ENCODE measurements around the gene HTD2.

The HTD2 gene

DNA sequence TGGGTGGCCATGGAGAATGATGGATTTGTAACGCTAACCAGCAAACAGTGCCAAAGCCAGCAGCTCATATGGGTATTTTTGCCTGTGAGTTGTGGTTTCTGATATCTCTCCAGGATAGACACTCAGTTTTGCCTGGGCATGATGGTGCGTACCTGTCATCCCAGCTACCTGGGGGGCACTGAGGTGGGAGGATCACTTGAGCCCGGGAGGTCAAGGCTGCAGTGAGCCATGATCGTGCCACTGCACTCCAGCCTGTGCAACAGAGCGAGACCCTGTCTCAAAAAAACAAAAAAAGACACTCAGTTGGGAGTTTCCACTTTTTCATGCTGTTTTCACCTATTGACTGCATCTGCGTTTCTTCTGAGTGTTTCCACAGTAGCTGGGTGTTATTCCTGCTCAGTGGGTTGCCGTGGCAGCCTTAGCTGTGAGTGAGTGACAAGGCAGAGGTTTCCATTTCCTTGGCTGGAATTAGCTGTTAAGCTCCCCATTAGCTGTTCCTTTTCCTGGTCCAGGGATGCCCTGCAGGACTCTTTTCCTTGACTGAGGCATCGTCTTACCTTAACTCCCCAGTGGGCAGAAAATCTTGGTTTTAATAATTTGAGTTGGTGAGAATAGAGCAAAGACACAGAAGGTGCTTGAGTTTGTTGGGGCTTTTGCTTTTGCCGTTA is 14.5 kb upstream of the HTD2 start:
- no peak overlapping the region for H3K27ac ChIP-seq (ENCODE audit: low read length)
- no peak overlapping the region for H2AFZ ChIP-seq (ENCODE audit: low read depth, low read length)
- no peaks in the 10 kb centered on the region for H3K79me2 ChIP-seq (ENCODE audit: low read length)
- no peaks in the 10 kb centered on the region for H3K4me1 ChIP-seq (ENCODE audit: low read length)
- TF ChIP-seq, protein P1, sequence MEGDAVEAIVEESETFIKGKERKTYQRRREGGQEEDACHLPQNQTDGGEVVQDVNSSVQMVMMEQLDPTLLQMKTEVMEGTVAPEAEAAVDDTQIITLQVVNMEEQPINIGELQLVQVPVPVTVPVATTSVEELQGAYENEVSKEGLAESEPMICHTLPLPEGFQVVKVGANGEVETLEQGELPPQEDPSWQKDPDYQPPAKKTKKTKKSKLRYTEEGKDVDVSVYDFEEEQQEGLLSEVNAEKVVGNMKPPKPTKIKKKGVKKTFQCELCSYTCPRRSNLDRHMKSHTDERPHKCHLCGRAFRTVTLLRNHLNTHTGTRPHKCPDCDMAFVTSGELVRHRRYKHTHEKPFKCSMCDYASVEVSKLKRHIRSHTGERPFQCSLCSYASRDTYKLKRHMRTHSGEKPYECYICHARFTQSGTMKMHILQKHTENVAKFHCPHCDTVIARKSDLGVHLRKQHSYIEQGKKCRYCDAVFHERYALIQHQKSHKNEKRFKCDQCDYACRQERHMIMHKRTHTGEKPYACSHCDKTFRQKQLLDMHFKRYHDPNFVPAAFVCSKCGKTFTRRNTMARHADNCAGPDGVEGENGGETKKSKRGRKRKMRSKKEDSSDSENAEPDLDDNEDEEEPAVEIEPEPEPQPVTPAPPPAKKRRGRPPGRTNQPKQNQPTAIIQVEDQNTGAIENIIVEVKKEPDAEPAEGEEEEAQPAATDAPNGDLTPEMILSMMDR (IDR thresholded peaks at IDR 0.05; ENCODE audit: low read depth, low read length), result no peak
- no peak for TF ChIP-seq EZH2phosphoT487 (IDR thresholded peaks at IDR 0.05; ENCODE audit: low read depth)
- H4K20me1 ChIP-seq (ENCODE audit: insufficient read depth, low read length), result no peaks in the 10 kb centered on the region
- no peaks in the 10 kb centered on the region for H3K9me3 ChIP-seq (ENCODE audit: insufficient read depth, low read length)
- no peaks in the 10 kb centered on the region for H3K27me3 ChIP-seq (ENCODE audit: low read depth, low read length)
- H3K4me2 ChIP-seq (ENCODE audit: low read length), result no peak overlapping the region
- peaks cover 39% of the 10 kb centered on the region for H3K36me3 ChIP-seq (replicated peaks; ENCODE audit: low read depth, low read length)
- H3K4me3 ChIP-seq (ENCODE audit: low read length), result no peak overlapping the region
- no peak overlapping the region for H3K9ac ChIP-seq (ENCODE audit: low read length)

DNA sequence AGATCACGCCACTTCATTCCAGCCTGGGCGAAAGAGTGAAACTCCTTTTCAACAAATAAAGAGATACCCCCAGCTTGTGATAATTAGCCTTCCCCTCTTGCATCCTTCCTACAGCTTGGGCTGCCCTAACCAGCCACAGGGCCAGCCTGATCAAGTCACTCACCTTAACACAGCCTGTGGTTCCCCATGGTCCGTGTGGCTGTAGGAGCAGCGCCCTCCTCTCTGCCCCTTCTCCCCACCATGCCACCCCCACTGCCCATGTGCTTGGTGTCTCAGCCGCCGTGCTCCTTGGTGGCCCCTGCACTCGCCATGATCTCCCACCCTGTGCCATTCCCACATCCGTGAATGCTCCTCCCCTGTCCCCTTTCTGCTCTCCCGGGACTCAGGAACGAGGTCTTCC is 13.5 kb upstream of the HTD2 start:
- H3K4me3 ChIP-seq (ENCODE audit: low read length), result no peak overlapping the region
- TF ChIP-seq, protein P1 (IDR thresholded peaks at IDR 0.05; ENCODE audit: low read depth, low read length), result no peak
- no peak for TF ChIP-seq EZH2phosphoT487 (IDR thresholded peaks at IDR 0.05; ENCODE audit: low read depth)
- no peak overlapping the region for H3K27ac ChIP-seq (ENCODE audit: low read length)
- no peak overlapping the region for H3K9ac ChIP-seq (ENCODE audit: low read length)
- no peak overlapping the region for H2AFZ ChIP-seq (ENCODE audit: low read depth, low read length)
- no peaks in the 10 kb centered on the region for H3K4me1 ChIP-seq (ENCODE audit: low read length)
- no peaks in the 10 kb centered on the region for H3K79me2 ChIP-seq (ENCODE audit: low read length)
- H3K4me2 ChIP-seq (ENCODE audit: low read length), result no peak overlapping the region
- no peaks in the 10 kb centered on the region for H3K9me3 ChIP-seq (ENCODE audit: insufficient read depth, low read length)
- peaks cover 33% of the 10 kb centered on the region for H3K36me3 ChIP-seq (replicated peaks; ENCODE audit: low read depth, low read length)
- no peaks in the 10 kb centered on the region for H3K27me3 ChIP-seq (ENCODE audit: low read depth, low read length)
- H4K20me1 ChIP-seq (ENCODE audit: insufficient read depth, low read length), result no peaks in the 10 kb centered on the region

DNA sequence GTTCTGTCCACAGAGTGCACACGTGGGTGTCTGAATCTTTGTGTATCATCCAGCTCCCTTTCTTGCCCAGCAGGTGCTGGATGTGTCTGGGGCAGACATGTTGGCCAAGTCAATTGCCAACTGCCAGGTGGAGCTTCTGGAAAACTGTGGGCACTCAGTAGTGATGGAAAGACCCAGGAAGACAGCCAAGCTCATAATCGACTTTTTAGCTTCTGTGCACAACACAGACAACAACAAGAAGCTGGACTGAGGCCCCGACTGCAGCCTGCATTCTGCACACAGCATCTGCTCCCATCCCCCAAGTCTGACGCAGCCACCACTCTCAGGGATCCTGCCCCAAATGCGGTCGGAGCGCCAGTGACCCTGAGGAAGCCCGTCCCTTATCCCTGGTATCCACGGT is 12.8 kb upstream of the HTD2 start:
- Histone ChIP-seq H3K4me1 (ENCODE audit: low read length) (no peaks in the 10 kb centered on the region), H2AFZ (ENCODE audit: low read depth, low read length) (no peak overlapping the region), H3K4me2 (ENCODE audit: low read length) (no peak overlapping the region), H3K4me3 (ENCODE audit: low read length) (no peak overlapping the region), H3K27ac (ENCODE audit: low read length) (no peak overlapping the region), H3K36me3 (replicated peaks; ENCODE audit: low read depth, low read length) (peaks cover 27% of the 10 kb centered on the region), H3K27me3 (ENCODE audit: low read depth, low read length) (no peaks in the 10 kb centered on the region), H3K79me2 (ENCODE audit: low read length) (no peaks in the 10 kb centered on the region), H4K20me1 (ENCODE audit: insufficient read depth, low read length) (no peaks in the 10 kb centered on the region), H3K9me3 (ENCODE audit: insufficient read depth, low read length) (no peaks in the 10 kb centered on the region), H3K9ac (ENCODE audit: low read length) (no peak overlapping the region)
- no peak for TF ChIP-seq EZH2phosphoT487 (IDR thresholded peaks at IDR 0.05; ENCODE audit: low read depth)
- TF ChIP-seq, protein P1 (IDR thresholded peaks at IDR 0.05; ENCODE audit: low read depth, low read length), result no peak

DNA sequence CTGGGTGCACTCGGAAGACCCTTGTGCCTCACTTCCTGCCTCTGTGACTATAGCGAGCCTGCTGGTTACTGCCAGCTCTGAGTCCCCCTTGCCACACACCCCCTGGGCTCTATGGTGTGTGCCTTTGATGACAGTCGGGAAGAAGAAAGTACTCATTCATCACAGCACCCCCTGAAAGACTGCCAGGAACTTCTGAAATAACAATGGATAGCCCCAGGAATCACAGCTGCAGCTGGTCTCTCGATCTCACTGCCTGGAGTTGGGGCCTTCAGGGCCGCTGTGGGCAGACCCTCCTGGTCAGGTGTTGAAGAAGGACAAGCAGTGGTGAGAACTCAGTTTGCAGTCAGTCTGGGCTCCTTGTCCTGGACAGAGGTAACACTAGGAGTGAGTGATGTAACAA is 10.1 kb upstream of the HTD2 start:
- no peak for TF ChIP-seq EZH2phosphoT487 (IDR thresholded peaks at IDR 0.05; ENCODE audit: low read depth)
- TF ChIP-seq, protein P1 (IDR thresholded peaks at IDR 0.05; ENCODE audit: low read depth, low read length), result no peak
- H3K4me2 ChIP-seq (ENCODE audit: low read length), result no peak overlapping the region
- H3K4me1 ChIP-seq (ENCODE audit: low read length), result no peaks in the 10 kb centered on the region
- peaks cover 6% of the 10 kb centered on the region; the same call in 1 of the 2 replicates for H3K27me3 ChIP-seq (ENCODE audit: low read depth, low read length)
- no peak overlapping the region for H2AFZ ChIP-seq (ENCODE audit: low read depth, low read length)
- no peaks in the 10 kb centered on the region for H3K9me3 ChIP-seq (ENCODE audit: insufficient read depth, low read length)
- no peak overlapping the region for H3K27ac ChIP-seq (ENCODE audit: low read length)
- H3K36me3 ChIP-seq (replicated peaks; ENCODE audit: low read depth, low read length), result peaks cover 24% of the 10 kb centered on the region
- no peak overlapping the region for H3K4me3 ChIP-seq (ENCODE audit: low read length)
- no peak overlapping the region for H3K9ac ChIP-seq (ENCODE audit: low read length)
- no peaks in the 10 kb centered on the region for H4K20me1 ChIP-seq (ENCODE audit: insufficient read depth, low read length)
- no peaks in the 10 kb centered on the region for H3K79me2 ChIP-seq (ENCODE audit: low read length)
